HepG2 (cell line): Measurements from ENCODE around the gene HTR7. TPM values are rescaled to one million over a fixed set of nuclear protein-coding genes. Genes with fewer than 3 reads are reported as not detected.
A peak's percentile ranks its signal among the peaks of the same experiment; 100 is the strongest.

ENCODE experiments used
- AKNA ChIP-seq: sonication (generic); formaldehyde crosslinking; IDR thresholded peaks from 2 replicates; pipeline ENCODE4 v1.4.0; 2020; ENCODE audit warnings: missing genetic modification reagents, borderline replicate concordance
- CENPX ChIP-seq: sonication (generic); formaldehyde crosslinking; IDR thresholded peaks from 2 replicates; pipeline ENCODE4 v1.9.0; 2021; ENCODE audit warnings: mild to moderate bottlenecking, missing genetic modification reagents, moderate library complexity
- FLYWCH1 ChIP-seq: sonication (generic); formaldehyde crosslinking; IDR thresholded peaks from 2 replicates; pipeline ENCODE4 v1.8.1; 2023; ENCODE audit warnings: mild to moderate bottlenecking, missing genetic modification reagents
- FOXJ3 ChIP-seq: sonication (generic); formaldehyde crosslinking; IDR thresholded peaks from 2 replicates; pipeline ENCODE4 v1.4.0; 2020; ENCODE audit warnings: missing genetic modification reagents, mild to moderate bottlenecking, borderline replicate concordance
- GMEB1 ChIP-seq: sonication (generic); formaldehyde crosslinking; IDR thresholded peaks from 2 replicates; pipeline ENCODE4 v1.5.1; 2020; ENCODE audit warnings: missing genetic modification reagents, mild to moderate bottlenecking, borderline replicate concordance
- KDM5A ChIP-seq: fragments of 200-600 bp; sonication (generic); IDR thresholded peaks from 2 replicates; pipeline ENCODE4 v1.7.0; 2018; ENCODE audit warnings: antibody characterized with exemption, mild to moderate bottlenecking, low read length, borderline replicate concordance
- NBN ChIP-seq: fragments of 450-650 bp; conservative IDR thresholded peaks from 2 replicates; pipeline ENCODE4 v1.6.1; 2017
- NFRKB ChIP-seq: fragments of 450-650 bp; IDR thresholded peaks from 2 replicates; pipeline ENCODE4 v1.6.1; 2017
- SKI ChIP-seq: fragments of 450-650 bp; IDR thresholded peaks from one replicate; pipeline ENCODE4 v1.6.1; 2018; ENCODE audit warnings: mild to moderate bottlenecking; ENCODE audit not compliant: partially characterized antibody
- ZBTB39 ChIP-seq: sonication (generic); formaldehyde crosslinking; IDR thresholded peaks from 2 replicates; pipeline ENCODE4 v1.5.0; 2020; ENCODE audit warnings: missing genetic modification reagents
- ZFP1 ChIP-seq: IDR thresholded peaks from 2 replicates; pipeline ENCODE4 v1.6.1; 2016
- ZFY ChIP-seq: sonication (generic); formaldehyde crosslinking; IDR thresholded peaks from 2 replicates; pipeline ENCODE4 v1.4.0; 2020; ENCODE audit warnings: missing genetic modification reagents
- ZNF143 ChIP-seq: sonication (generic); formaldehyde crosslinking; IDR thresholded peaks from 2 replicates; pipeline ENCODE4 v1.4.0; 2020; ENCODE audit warnings: missing genetic modification reagents
- ZNF224 ChIP-seq: sonication (generic); formaldehyde crosslinking; IDR thresholded peaks from 2 replicates; pipeline ENCODE4 v1.5.0; 2020; ENCODE audit warnings: mild to moderate bottlenecking, missing genetic modification reagents
- ZNF484 ChIP-seq: sonication (generic); formaldehyde crosslinking; IDR thresholded peaks from 2 replicates; pipeline ENCODE4 v1.5.1; 2020; ENCODE audit warnings: mild to moderate bottlenecking, low read depth, missing genetic modification reagents, borderline replicate concordance
- ZNF543 ChIP-seq: sonication (generic); formaldehyde crosslinking; IDR thresholded peaks from 2 replicates; pipeline ENCODE4 v1.4.0; 2020; ENCODE audit warnings: mild to moderate bottlenecking, missing genetic modification reagents
- ZNF550 ChIP-seq: sonication (generic); formaldehyde crosslinking; IDR thresholded peaks from 2 replicates; pipeline ENCODE4 v1.4.0; 2020; ENCODE audit warnings: mild to moderate bottlenecking, missing genetic modification reagents, borderline replicate concordance
- polyA plus RNA-seq, 8 experiments: library from polyadenylated mRNA; depleted of rRNA in 3 of 8; stranded (reverse) in 7 of 8; unstranded in 1 of 8; fragments of >200 nt; fragmentation: Illumina TruSeq in 4 of 8; extraction: Trizol in 4 of 8; gene quantifications; 2 replicates each; pipeline versions ENCODE4 v1.2.1 to v1.2.3, GENCODE V29; 2011 to 2016; ENCODE audit warnings: low read depth in 4 of 8, missing spikeins in 1 of 8, mixed read lengths in 1 of 8; ENCODE audit not compliant: insufficient read depth in 1 of 8
- total RNA-seq, 5 experiments: library from RNA; depleted of rRNA; stranded (reverse); fragments of >200 nt; fragmentation: Illumina TruSeq; extraction: Trizol; gene quantifications; 2 replicates each; pipeline ENCODE4 v1.2.3, GENCODE V29; 2016; ENCODE audit warnings: low read depth in 1 of 5
- TF ChIP-seq, protein P1 (sequence below): sonication (generic); formaldehyde crosslinking; IDR thresholded peaks from 2 replicates; pipeline ENCODE4 v1.8.1; 2023; ENCODE audit warnings: mild to moderate bottlenecking, missing genetic modification reagents, borderline replicate concordance

The HTR7 gene
- total and polyA plus RNA-seq, 2 of the 13 experiments (the other 11 are each of a cell fraction or from before 2014, with no cell fraction given): 0.04 TPM; not detected in 1

- TF ChIP-seq ZBTB39 (no peak), NFRKB (no peak), ZNF143 (CRISPR knock-in tag) (peak; percentile 98), KDM5A (peak; percentile 84), AKNA (no peak), GMEB1 (CRISPR knock-in tag) (peak; percentile 59; the same call in 1 of the 2 replicates), ZNF550 (CRISPR knock-in tag) (no peak), ZNF543 (CRISPR knock-in tag) (no peak), ZNF484 (no peak), ZFP1 (CRISPR knock-in tag) (no peak), ZFY (CRISPR knock-in tag) (peak; percentile 68), SKI (peak; percentile 9), FLYWCH1 (CRISPR knock-in tag) (0 out of 2 replicates have a peak, but pooled peaks have one; percentile 54), ZNF224 (CRISPR knock-in tag) (peak; percentile 61; the same call in 1 of the 2 replicates), CENPX (no peak), FOXJ3 (CRISPR knock-in tag) (no peak), NBN (no peak)
- TF ChIP-seq, protein P1, sequence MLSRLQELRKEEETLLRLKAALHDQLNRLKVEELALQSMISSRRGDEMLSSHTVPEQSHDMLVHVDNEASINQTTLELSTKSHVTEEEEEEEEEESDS (CRISPR knock-in tag): no peak
Measured at GRCh38 chr10:90871766-90872647, 14.2 kb upstream of the HTR7 start, which contains the start of gene RPP30 (continued).
